Stomach (tissue), 9 donors: ENCODE results near the gene SEMA4D. TPM values are rescaled to one million over a fixed set of nuclear protein-coding genes. Genes with fewer than 3 reads are reported as not detected.
"Not testable (repeated sequence)": the region's sequence is repeated elsewhere in the genome, so short reads cannot be mapped to it uniquely, and the experiment has no call there.

ENCODE experiments used
- DNase-seq, 2 donors: peaks; one replicate each; pipeline versions ENCODE4 v3.0.0 to v3.0.0-alpha.2; 2013 to 2019
- H3K27ac ChIP-seq, 5 donors: fragments of 200-600 bp in 4 of 5; sonication (generic) in 4 of 5; one replicate each; pipeline ENCODE4 v1.5.1; 2013 to 2019; ENCODE audit warnings: mild to moderate bottlenecking in 1 of 5, moderate library complexity in 1 of 5
- H3K27me3 ChIP-seq, 3 donors: fragments of 200-600 bp; sonication (generic); one replicate each; pipeline ENCODE4 v1.5.1; 2017 to 2019; ENCODE audit warnings: mixed run types in 1 of 3
- H3K36me3 ChIP-seq, 4 donors: fragments of 200-600 bp; sonication (generic); 1 replicate in 3 of 4; 2 replicates in 1 of 4; pipeline ENCODE4 v1.5.1; 2016 to 2019
- H3K4me1 ChIP-seq, 4 donors: fragments of 200-600 bp; sonication (generic); one replicate each; pipeline ENCODE4 v1.5.1; 2016 to 2019
- H3K4me3 ChIP-seq, 4 donors: fragments of 200-600 bp; sonication (generic) in 3 of 4; one replicate each; pipeline ENCODE4 v1.5.1; 2016 to 2019; ENCODE audit warnings: mild to moderate bottlenecking in 1 of 4
- H3K9me3 ChIP-seq, 4 donors: fragments of 200-600 bp; sonication (generic); one replicate each; pipeline ENCODE4 v1.5.1; 2016 to 2019
- EP300 ChIP-seq: sonication (generic); formaldehyde crosslinking; IDR thresholded peaks from one replicate; pipeline ENCODE4 v1.6.1; 2017; ENCODE audit warnings: antibody characterized with exemption
- POLR2A ChIP-seq, 4 donors: fragments of 450-650 bp; IDR thresholded peaks; one replicate each; pipeline ENCODE4 v1.6.1; 2016; ENCODE audit warnings: antibody characterized with exemption in 4 of 4, control low read depth in 2 of 4, mild to moderate bottlenecking in 1 of 4, moderate library complexity in 1 of 4
- POLR2AphosphoS5 ChIP-seq, 3 donors: sonication (generic); formaldehyde crosslinking; IDR thresholded peaks; one replicate each; pipeline ENCODE4 v1.6.1; 2016; ENCODE audit warnings: antibody characterized with exemption in 3 of 3
- WGBS, 5 donors: extraction: QIAGEN DNeasy Blood & Tissue Kit in 3 of 5; methylation state at CpG; one replicate each; pipeline versions ENCODE4 v1.1.5 to v1.1.7; 2013 to 2018; 5-methylcytosine and 5-hydroxymethylcytosine counted together
- intact Hi-C: fragments of 100-400 bp; cut with DNase I; formaldehyde crosslinking; loops from one replicate; pipeline ENCODE4 v1.15.1; 2023; ENCODE audit warnings: low total_unique reads
- polyA plus RNA-seq, 3 donors: library from polyadenylated mRNA; stranded (reverse); fragments of 200-250 nt; gene quantifications; one replicate each; pipeline ENCODE4 v1.2.3, GENCODE V29; 2013
- total RNA-seq, 5 donors: library from RNA; depleted of rRNA; stranded (reverse); fragments of >200 nt; gene quantifications; one replicate each; pipeline versions ENCODE4 v1.1.0 to v1.2.3, GENCODE V29; 2014 to 2016
- TF ChIP-seq, protein P1 (sequence below), 7 experiments: fragments of 450-650 bp in 4 of 7; fragments of 200-600 bp in 3 of 7; sonication (generic) in 3 of 7; IDR thresholded peaks; one replicate each; pipeline ENCODE4 v1.5.1; 2016 to 2019; ENCODE audit warnings: antibody characterized with exemption in 7 of 7, control low read depth in 2 of 7, mild to moderate bottlenecking in 1 of 7
- donor health status: healthy with polysubstance abuse.
- donor health status: Bipolar disorder and iron deficiency.
- donor health status: healthy.

Gene SEMA4D
- total and polyA plus RNA-seq, 8 donors = 4.9 to 43.3 (median 12.5) TPM

DNA sequence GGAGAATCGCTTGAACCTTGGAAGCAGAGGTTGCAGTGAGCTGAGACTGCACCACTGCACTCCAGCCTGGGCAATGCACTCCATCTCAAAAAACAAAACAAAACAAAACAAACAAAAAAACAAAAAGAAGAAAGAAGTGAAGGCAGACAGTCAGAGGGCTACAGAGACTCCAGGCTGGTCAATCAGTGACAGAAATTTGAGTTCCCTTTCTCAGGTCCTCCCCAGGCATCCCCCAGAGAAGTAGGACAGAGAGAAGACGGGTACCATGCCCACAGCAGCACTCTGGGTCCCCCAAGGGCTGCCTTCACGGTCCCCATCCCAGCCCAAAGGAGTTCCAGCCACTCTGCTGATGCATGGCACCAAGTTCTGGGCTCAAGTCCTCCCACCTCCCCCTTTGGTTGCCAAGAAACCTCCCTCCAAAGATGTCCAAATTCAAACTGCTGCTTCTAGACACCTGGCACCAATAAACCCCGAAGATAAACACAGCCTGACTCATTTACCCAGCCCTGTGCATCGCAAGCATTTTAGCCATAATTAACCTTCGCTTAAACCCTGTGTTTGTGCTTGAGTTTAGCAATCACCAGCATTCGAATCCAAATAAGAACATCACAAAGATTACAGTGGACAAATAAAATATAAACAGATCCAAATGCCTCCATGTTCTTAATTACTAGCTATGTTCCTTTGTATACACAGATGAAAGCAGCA is 24.0 kb downstream of the SEMA4D start:
- peaks cover 15 to 75% (median 60%) of the 10 kb centered on the region in 4 donors for H3K4me1 ChIP-seq
- no peak overlapping the region for H3K4me3 ChIP-seq
- no peak for DNase-seq
- no peaks in the 10 kb centered on the region for H3K9me3 ChIP-seq
- intact Hi-C loops = no loop called here
- peaks cover 0 to 2% (median 2%) of the 10 kb centered on the region in 4 donors for H3K36me3 ChIP-seq
- H3K27ac ChIP-seq = peak overlapping the region in 3 of 5 donors; percentile 49 to 73 (median 52)
- TF ChIP-seq POLR2AphosphoS5 (IDR thresholded peaks at IDR 0.05) = peak in 2 of 3 donors; percentile 13 to 37
- TF ChIP-seq, protein P1, sequence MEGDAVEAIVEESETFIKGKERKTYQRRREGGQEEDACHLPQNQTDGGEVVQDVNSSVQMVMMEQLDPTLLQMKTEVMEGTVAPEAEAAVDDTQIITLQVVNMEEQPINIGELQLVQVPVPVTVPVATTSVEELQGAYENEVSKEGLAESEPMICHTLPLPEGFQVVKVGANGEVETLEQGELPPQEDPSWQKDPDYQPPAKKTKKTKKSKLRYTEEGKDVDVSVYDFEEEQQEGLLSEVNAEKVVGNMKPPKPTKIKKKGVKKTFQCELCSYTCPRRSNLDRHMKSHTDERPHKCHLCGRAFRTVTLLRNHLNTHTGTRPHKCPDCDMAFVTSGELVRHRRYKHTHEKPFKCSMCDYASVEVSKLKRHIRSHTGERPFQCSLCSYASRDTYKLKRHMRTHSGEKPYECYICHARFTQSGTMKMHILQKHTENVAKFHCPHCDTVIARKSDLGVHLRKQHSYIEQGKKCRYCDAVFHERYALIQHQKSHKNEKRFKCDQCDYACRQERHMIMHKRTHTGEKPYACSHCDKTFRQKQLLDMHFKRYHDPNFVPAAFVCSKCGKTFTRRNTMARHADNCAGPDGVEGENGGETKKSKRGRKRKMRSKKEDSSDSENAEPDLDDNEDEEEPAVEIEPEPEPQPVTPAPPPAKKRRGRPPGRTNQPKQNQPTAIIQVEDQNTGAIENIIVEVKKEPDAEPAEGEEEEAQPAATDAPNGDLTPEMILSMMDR (IDR thresholded peaks at IDR 0.05) = no peak
- H3K27me3 ChIP-seq = no peaks in the 10 kb centered on the region
- 56 to 78% (median 75%) methylated on average over 7 of the region's 7 CpGs for WGBS, 5 donors

DNA sequence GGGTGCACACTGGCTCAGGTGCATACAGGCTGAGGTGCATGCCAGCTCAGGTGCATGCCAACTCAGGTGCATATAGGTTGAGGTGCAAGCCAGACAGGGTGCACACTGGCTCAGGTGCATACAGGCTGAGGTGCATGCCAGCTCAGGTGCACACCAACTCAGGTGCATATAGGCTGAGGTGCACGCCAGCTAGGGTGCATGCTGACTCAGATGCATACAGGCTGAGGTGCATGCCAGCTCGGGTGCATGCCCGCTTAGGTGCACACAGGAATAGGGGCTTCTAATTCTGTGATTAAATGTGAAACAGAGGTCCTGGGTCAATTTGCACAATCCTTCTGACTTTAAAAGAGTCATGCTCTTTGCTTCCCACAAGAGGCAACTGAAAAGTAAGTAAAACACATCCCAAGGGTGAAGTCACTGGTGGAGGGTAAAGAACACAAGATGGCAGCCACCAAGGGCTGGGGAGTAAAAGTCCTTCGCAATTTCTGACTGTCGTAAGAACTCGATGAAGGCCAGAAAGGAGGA is 26.1 kb downstream of the SEMA4D start:
- WGBS, 5 donors = 87 to 96% (median 94%) methylated on average over 6 of the region's 6 CpGs
- peaks cover under 1 to 75% (median 50%) of the 10 kb centered on the region in 4 donors for H3K4me1 ChIP-seq
- H3K27ac ChIP-seq, H3K36me3 ChIP-seq, H3K4me3 ChIP-seq, H3K9me3 ChIP-seq, DNase-seq, intact Hi-C loops, H3K27me3 ChIP-seq: not testable (repeated sequence)

DNA sequence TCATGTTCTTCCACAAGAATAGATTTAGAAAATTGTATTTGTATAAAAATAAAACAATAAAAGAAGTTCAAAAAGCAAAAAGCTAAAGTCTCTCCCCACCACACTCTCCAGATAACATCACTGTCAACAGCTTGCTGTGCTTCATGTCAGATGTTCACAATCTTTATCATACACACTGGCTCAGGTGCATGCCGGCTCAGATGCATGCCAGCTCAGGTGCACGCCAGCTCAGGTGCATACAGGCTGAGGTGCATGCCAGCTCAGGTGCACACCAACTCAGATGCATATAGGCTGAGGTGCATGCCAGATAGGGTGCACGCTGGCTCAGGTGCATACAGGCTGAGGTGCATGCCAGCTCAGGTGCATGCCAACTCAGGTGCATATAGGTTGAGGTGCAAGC is 26.5 kb downstream of the SEMA4D start:
- no peak for DNase-seq
- Histone ChIP-seq H3K4me3 (no peak overlapping the region), H3K27me3 (no peaks in the 10 kb centered on the region), H3K4me1 (peaks cover 0 to 75% (median 48%) of the 10 kb centered on the region in 4 donors), H3K36me3 (no peaks in the 10 kb centered on the region), H3K27ac (peak overlapping the region in 1 of 5 donors; percentile 24), H3K9me3 (no peaks in the 10 kb centered on the region)
- intact Hi-C loops = no loop called here
- 63 to 88% (median 70%) methylated on average over 2 to 3 of the region's 3 CpGs for WGBS, 5 donors
- no peak for TF ChIP-seq EP300
- TF ChIP-seq, protein P1 (IDR thresholded peaks at IDR 0.05) = no peak
- no peak for TF ChIP-seq POLR2AphosphoS5 (IDR thresholded peaks at IDR 0.05)
- TF ChIP-seq POLR2A (IDR thresholded peaks at IDR 0.05) = no peak

DNA sequence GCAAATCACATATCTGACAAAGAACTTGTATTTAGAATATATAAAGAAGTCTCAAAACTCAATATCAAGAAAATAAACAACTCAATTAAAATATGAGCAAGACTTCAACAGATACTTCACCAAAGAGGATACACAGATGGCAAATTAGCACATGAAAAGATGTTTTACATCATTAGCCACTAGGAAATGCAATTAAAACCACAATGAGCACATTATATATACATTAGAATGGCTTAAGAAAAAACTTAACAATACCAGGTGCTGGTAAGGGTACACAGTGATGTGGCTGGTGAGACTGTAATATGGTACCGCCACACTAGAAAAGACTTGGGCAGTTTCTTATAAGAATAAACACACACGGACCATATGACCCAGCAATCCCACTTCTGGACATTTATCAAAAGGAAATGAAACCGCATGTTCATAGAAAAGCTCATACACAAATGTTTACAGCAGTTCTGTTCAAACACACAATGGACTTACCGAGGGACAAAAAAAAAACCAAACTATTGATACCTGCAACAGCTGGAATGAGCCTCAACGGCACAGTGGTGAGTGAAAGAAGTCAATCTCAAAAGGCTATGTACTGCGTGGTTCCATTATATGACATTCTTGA is 27.6 kb downstream of the SEMA4D start:
- Histone ChIP-seq H3K36me3 (no peaks in the 10 kb centered on the region), H3K9me3 (no peaks in the 10 kb centered on the region), H3K27ac (peak overlapping the region in 2 of 5 donors; percentile 24), H3K27me3 (no peaks in the 10 kb centered on the region), H3K4me3 (no peak overlapping the region), H3K4me1 (peaks cover 0 to 75% (median 39%) of the 10 kb centered on the region in 4 donors)
- no peak for DNase-seq
- 12 to 32% (median 28%) methylated on average over 6 of the region's 6 CpGs for WGBS, 5 donors
- intact Hi-C loops = no loop called here
- no peak for TF ChIP-seq POLR2A (IDR thresholded peaks at IDR 0.05)
- no peak for TF ChIP-seq EP300
- TF ChIP-seq POLR2AphosphoS5 (IDR thresholded peaks at IDR 0.05) = no peak
- TF ChIP-seq, protein P1 (IDR thresholded peaks at IDR 0.05) = no peak
